Measurements from ENCODE around the gene ACOX3. TPM values are rescaled to one million over a fixed set of nuclear protein-coding genes. Genes with fewer than 3 reads are reported as not detected.
A peak's percentile ranks its signal among the peaks of the same experiment; 100 is the strongest.

The ACOX3 gene
- total and polyA plus RNA-seq, 2 of the 8 experiments (the other 6 are each of a cell fraction or from before 2014, with no cell fraction given): 2.5 to 9.9 TPM

DNA sequence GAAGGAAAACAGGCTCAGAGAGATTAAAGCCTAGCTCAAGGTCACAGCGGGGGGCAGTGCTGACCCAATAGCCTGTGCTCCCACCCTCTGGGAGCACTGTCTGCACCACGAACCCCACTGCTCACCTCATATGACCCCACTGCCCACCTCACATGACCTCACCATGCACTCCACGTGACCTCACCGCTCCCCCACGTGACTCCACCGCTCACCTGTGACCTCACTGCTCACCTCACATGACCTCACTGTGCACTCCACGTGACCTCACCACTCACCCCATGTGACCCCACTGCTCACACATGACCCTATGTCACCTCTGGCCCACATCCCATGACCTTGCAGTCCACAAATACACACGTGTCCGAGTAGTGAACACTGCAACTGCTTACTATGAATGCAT lies 55.4 kb downstream of the ACOX3 start:
- Histone ChIP-seq H4K20me1 (replicated peaks in 1 of 2; ENCODE audit: control insufficient read depth in 1 of 2, insufficient read depth in 2 of 2, low read length in 2 of 2) (peaks cover 0 to 2% of the 10 kb centered on the region in 2 experiments), H3K4me1 (replicated peaks in 1 of 4; ENCODE audit: control insufficient read depth in 3 of 4, insufficient read depth in 4 of 4, low read length in 3 of 4) (peaks cover 0 to 3% (median 0%) of the 10 kb centered on the region in 4 experiments; a peak in 2 of 7 replicates), H3K56ac (replicated peaks; ENCODE audit: insufficient read length, low read depth, low read length) (no peak overlapping the region), H2BK20ac (ENCODE audit: low read length) (no peak overlapping the region), H3K9ac (replicated peaks in 1 of 4; ENCODE audit: extremely low read depth in 1 of 4, low read depth in 3 of 4, low read length in 3 of 4) (no peak overlapping the region), H3K18ac (ENCODE audit: extremely low read depth, low read length) (no peak overlapping the region; the same call in 1 of the 2 replicates), H3K27ac (ENCODE audit: low read depth, low read length) (no peak overlapping the region), H3K79me2 (ENCODE audit: control insufficient read depth in 1 of 2, insufficient read depth in 2 of 2, low read length in 2 of 2) (no peaks in the 10 kb centered on the region), H4K8ac (ENCODE audit: extremely low read depth, insufficient read depth, low read length) (no peak overlapping the region; the same call in 1 of the 2 replicates), H4K91ac (replicated peaks; ENCODE audit: insufficient read length, low read length) (no peak overlapping the region), H3K14ac (ENCODE audit: insufficient read length) (no peak overlapping the region), H2BK5ac (ENCODE audit: low read depth, low read length) (no peak overlapping the region), H3K4me3 (ENCODE audit: extremely low read depth in 1 of 4, insufficient read depth in 2 of 4, low read depth in 3 of 4, low read length in 4 of 4) (no peak overlapping the region), H2BK15ac (ENCODE audit: low read length) (no peak overlapping the region), H3K4ac (replicated peaks; ENCODE audit: insufficient read length, low read depth, low read length) (no peak overlapping the region), H3K4me2 (ENCODE audit: insufficient read depth in 1 of 2, low read depth in 2 of 2, low read length in 2 of 2) (no peak overlapping the region), H2AK5ac (ENCODE audit: low read depth, low read length) (no peak overlapping the region), H3K9me3 (ENCODE audit: insufficient read depth in 2 of 2, low read depth in 1 of 2, low read length in 1 of 2) (no peaks in the 10 kb centered on the region), H4K5ac (ENCODE audit: insufficient read length, low read depth, low read length) (no peak overlapping the region), H3K79me1 (ENCODE audit: low read depth, low read length) (no peaks in the 10 kb centered on the region; the same call in 1 of the 2 replicates), H3K36me3 (ENCODE audit: control insufficient read depth in 2 of 4, insufficient read depth in 4 of 4, low read length in 3 of 4) (no peaks in the 10 kb centered on the region), H2AFZ (ENCODE audit: low read length) (no peak overlapping the region), H3K27me3 (replicated peaks in 1 of 4; ENCODE audit: control insufficient read depth in 3 of 4, extremely low read depth in 1 of 4, insufficient read depth in 3 of 4, low read length in 3 of 4) (no peaks in the 10 kb centered on the region), H3K23ac (ENCODE audit: insufficient read length) (no peak overlapping the region), H3K23me2 (ENCODE audit: low read depth, low read length) (no peaks in the 10 kb centered on the region), H2BK12ac (ENCODE audit: low read depth, low read length) (peak overlapping the region; percentile 85; the same call in 1 of the 2 replicates), H2BK120ac (replicated peaks; ENCODE audit: low read depth, low read length) (no peak overlapping the region)
- WGBS, 2 experiments (ENCODE audit: extremely low coverage in 1 of 2, insufficient coverage in 1 of 2, insufficient read length in 1 of 2, insufficient replicate concordance in 2 of 2, low coverage in 1 of 2, low lambda C conversion rate in 2 of 2, missing lambda C conversion rate in 1 of 2): 80% methylated on average over 9 of the region's 9 CpGs; no CpG with 5 or more reads in 1 of the 2 experiments
- ChIA-PET POLR2A (ENCODE audit: partially characterized antibody) (no interaction called here), CTCF (ENCODE audit: partially characterized antibody) (interaction anchor here (1.0 to 1.5 kb wide), 4 partner anchors 9 to 208 kb away, joined by 3 to 4 read pairs (median 4); no protein-coding TSS in a partner anchor)
- FAIRE-seq (no peak), DNase-seq (ENCODE audit: low read depth in 1 of 2, low spot score in 2 of 2) (no peak)
- no peak for TF ChIP-seq YY1 (IDR thresholded peaks at IDR 0.05; ENCODE audit: low read depth, low read length)
- TF ChIP-seq, protein P1, sequence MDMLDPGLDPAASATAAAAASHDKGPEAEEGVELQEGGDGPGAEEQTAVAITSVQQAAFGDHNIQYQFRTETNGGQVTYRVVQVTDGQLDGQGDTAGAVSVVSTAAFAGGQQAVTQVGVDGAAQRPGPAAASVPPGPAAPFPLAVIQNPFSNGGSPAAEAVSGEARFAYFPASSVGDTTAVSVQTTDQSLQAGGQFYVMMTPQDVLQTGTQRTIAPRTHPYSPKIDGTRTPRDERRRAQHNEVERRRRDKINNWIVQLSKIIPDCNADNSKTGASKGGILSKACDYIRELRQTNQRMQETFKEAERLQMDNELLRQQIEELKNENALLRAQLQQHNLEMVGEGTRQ (IDR thresholded peaks at IDR 0.05; ENCODE audit: low read length): peak; percentile 35; the same call in 1 of the 2 replicates
- TF ChIP-seq BRCA1 (IDR thresholded peaks at IDR 0.05; ENCODE audit: low read depth, low read length): no peak
- no peak for TF ChIP-seq KDM1A (IDR thresholded peaks at IDR 0.05; ENCODE audit: borderline replicate concordance, low read length)
- TF ChIP-seq TCF12 (IDR thresholded peaks at IDR 0.05; ENCODE audit: low read depth, low read length): no peak
- peak; percentile 88 for TF ChIP-seq CREB1 (IDR thresholded peaks at IDR 0.05)
